ENCODE measurements around the gene EFNA1. TPM values are rescaled to one million over a fixed set of nuclear protein-coding genes. Genes with fewer than 3 reads are reported as not detected.

EFNA1 gene
- total RNA-seq, 1 experiment from 2014 or later = 19.7 TPM

DNA sequence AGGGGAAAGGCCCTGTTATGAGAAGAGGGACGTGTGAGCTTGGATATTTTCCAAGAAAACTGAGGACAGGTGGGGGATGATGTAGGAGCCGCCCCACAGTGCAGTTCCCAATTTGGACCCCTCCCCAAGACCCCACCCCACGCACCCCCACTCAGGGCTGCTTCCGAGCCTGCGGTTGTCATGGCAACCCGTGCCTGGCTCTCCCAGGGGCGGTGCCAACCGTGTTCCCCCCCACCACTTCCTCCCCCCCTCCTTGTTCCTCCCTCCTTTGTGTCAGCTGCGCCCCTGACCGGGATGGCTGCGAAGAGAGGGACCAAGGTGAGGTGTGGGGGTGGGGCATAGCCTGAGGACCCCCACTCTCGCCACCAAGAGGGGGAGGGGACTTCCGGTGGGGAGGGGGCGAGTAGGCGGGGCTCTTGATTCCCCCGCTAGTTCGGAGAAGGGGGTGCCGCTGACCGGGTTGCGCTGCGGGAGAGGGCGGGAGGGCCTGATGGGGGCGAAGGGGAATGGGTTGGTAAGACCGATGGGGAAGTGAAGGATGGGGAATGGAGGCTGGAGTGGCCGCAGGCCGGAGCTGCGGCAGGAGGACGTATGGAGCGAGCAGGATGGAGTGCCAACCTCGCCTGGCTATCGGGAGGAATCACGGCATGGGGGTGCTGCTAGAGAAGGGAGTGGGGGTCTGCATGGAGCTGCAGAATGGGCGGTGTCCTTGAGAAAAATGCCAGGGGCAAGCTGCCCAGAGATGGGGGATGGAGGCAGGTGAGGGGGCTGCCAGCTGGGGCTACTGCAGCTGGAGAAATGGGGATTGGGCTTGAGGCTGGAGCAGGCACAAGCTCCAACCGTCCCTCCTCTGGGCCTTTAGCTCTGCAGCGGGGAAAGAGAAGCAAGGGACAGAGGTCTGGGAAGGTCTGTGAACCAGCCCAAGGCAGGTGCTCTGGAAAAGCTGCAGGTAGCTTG, 46.9 kb downstream of the EFNA1 start:
- RAD21 ChIA-PET (ENCODE audit: low non-redundant PET in 1 of 2, low total read pairs in 2 of 2, uncharacterized antibody in 2 of 2, unreplicated experiment in 2 of 2) = no interaction called here

More for the DNA sequence above, 46.9 kb downstream of the EFNA1 start:
- peak overlapping the region; percentile 76 for H3K4me2 ChIP-seq (ENCODE audit: low read length)
- peak overlapping the region; percentile 84 to 97 for H3K4me3 ChIP-seq (replicated peaks in 1 of 2; ENCODE audit: low read depth in 1 of 2, low read length in 2 of 2)
- no peaks in the 10 kb centered on the region for H3K9me2 ChIP-seq (ENCODE audit: insufficient read depth)
- H3K79me2 ChIP-seq (ENCODE audit: insufficient read depth, low read length) = peaks cover 25% of the 10 kb centered on the region
- H3K36me3 ChIP-seq (ENCODE audit: control insufficient read depth in 1 of 2, insufficient read depth in 2 of 2, low read length in 2 of 2) = peaks cover 2 to 6% of the 10 kb centered on the region in 2 experiments; a peak in 2 of 4 replicates
- no TSS peak for BruUV-seq (replicated peaks)
- ATAC-seq = no peak
- H3K27me3 ChIP-seq (ENCODE audit: insufficient read depth, low read length) = no peaks in the 10 kb centered on the region
- no peak for DNase-seq (ENCODE audit: low read depth, low spot score)
- H3K27ac ChIP-seq (ENCODE audit: low read depth, low read length) = peak overlapping the region; percentile 76; the same call in 1 of the 2 replicates
- peak overlapping the region; percentile 66 for H2AFZ ChIP-seq (ENCODE audit: low read depth, low read length, poor library complexity, severe bottlenecking)
- intact Hi-C loops (cut with micrococcal nuclease) = loop anchor here (10.0 kb wide), 1 partner anchor 150 kb away; the partner anchor contains the start of gene RUSC1
- TF ChIP-seq JUND (IDR thresholded peaks at IDR 0.05) (no peak), CEBPB (IDR thresholded peaks at IDR 0.05; ENCODE audit: low read depth) (no peak), FOSL1 (IDR thresholded peaks at IDR 0.05; ENCODE audit: low read depth) (no peak), POLR2A (IDR thresholded peaks at IDR 0.05; ENCODE audit: borderline replicate concordance, extremely low read depth, insufficient read depth, insufficient read length) (no peak), EGR1 (IDR thresholded peaks at IDR 0.05; ENCODE audit: low read depth) (no peak), ZFX (IDR thresholded peaks at IDR 0.05) (no peak), YY1 (IDR thresholded peaks at IDR 0.05; ENCODE audit: extremely low read depth, insufficient replicate concordance, low read depth, low read length) (no peak), SIN3A (IDR thresholded peaks at IDR 0.05; ENCODE audit: low read depth) (no peak), EZH2phosphoT487 (IDR thresholded peaks at IDR 0.05; ENCODE audit: borderline replicate concordance) (no peak), SRF (IDR thresholded peaks at IDR 0.05; ENCODE audit: low read depth) (no peak), EZH2 (IDR thresholded peaks at IDR 0.05) (no peak), ELF1 (IDR thresholded peaks at IDR 0.05; ENCODE audit: borderline replicate concordance, low read depth) (no peak), SP1 (IDR thresholded peaks at IDR 0.05; ENCODE audit: low read depth) (no peak), CBX3 (IDR thresholded peaks at IDR 0.05; ENCODE audit: low read depth) (no peak)
- TF ChIP-seq, protein P1, sequence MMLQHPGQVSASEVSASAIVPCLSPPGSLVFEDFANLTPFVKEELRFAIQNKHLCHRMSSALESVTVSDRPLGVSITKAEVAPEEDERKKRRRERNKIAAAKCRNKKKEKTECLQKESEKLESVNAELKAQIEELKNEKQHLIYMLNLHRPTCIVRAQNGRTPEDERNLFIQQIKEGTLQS (IDR thresholded peaks at IDR 0.05) = no peak
- TF ChIP-seq, protein P2, sequence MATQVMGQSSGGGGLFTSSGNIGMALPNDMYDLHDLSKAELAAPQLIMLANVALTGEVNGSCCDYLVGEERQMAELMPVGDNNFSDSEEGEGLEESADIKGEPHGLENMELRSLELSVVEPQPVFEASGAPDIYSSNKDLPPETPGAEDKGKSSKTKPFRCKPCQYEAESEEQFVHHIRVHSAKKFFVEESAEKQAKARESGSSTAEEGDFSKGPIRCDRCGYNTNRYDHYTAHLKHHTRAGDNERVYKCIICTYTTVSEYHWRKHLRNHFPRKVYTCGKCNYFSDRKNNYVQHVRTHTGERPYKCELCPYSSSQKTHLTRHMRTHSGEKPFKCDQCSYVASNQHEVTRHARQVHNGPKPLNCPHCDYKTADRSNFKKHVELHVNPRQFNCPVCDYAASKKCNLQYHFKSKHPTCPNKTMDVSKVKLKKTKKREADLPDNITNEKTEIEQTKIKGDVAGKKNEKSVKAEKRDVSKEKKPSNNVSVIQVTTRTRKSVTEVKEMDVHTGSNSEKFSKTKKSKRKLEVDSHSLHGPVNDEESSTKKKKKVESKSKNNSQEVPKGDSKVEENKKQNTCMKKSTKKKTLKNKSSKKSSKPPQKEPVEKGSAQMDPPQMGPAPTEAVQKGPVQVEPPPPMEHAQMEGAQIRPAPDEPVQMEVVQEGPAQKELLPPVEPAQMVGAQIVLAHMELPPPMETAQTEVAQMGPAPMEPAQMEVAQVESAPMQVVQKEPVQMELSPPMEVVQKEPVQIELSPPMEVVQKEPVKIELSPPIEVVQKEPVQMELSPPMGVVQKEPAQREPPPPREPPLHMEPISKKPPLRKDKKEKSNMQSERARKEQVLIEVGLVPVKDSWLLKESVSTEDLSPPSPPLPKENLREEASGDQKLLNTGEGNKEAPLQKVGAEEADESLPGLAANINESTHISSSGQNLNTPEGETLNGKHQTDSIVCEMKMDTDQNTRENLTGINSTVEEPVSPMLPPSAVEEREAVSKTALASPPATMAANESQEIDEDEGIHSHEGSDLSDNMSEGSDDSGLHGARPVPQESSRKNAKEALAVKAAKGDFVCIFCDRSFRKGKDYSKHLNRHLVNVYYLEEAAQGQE (IDR thresholded peaks at IDR 0.05; ENCODE audit: low read depth) = no peak
- TF ChIP-seq, protein P3, sequence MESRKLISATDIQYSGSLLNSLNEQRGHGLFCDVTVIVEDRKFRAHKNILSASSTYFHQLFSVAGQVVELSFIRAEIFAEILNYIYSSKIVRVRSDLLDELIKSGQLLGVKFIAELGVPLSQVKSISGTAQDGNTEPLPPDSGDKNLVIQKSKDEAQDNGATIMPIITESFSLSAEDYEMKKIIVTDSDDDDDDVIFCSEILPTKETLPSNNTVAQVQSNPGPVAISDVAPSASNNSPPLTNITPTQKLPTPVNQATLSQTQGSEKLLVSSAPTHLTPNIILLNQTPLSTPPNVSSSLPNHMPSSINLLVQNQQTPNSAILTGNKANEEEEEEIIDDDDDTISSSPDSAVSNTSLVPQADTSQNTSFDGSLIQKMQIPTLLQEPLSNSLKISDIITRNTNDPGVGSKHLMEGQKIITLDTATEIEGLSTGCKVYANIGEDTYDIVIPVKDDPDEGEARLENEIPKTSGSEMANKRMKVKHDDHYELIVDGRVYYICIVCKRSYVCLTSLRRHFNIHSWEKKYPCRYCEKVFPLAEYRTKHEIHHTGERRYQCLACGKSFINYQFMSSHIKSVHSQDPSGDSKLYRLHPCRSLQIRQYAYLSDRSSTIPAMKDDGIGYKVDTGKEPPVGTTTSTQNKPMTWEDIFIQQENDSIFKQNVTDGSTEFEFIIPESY (IDR thresholded peaks at IDR 0.05; ENCODE audit: extremely low read depth, insufficient replicate concordance, low read length) = no peak
- peak overlapping the region; percentile 87 for H3K9ac ChIP-seq (ENCODE audit: low read length)
- peaks cover 7 to 42% of the 10 kb centered on the region in 2 experiments; a peak in 3 of 4 replicates for H3K4me1 ChIP-seq (ENCODE audit: control insufficient read depth in 1 of 2, insufficient read depth in 2 of 2, low read length in 2 of 2)
- ChIA-PET POLR2A (interaction anchor here (1.5 to 2.5 kb wide), 3 partner anchors 19 to 51 kb away, joined by 4 to 15 read pairs (median 4); no protein-coding TSS in a partner anchor), CTCF (interaction anchor here (1.9 to 4.6 kb wide), 5 partner anchors 19 to 83 kb away, joined by 5 to 71 read pairs (median 9); no protein-coding TSS in a partner anchor)
- H3K9me3 ChIP-seq (ENCODE audit: control insufficient read depth in 1 of 2, insufficient read depth in 1 of 2, low read depth in 1 of 2, low read length in 2 of 2) = no peaks in the 10 kb centered on the region
- no peaks in the 10 kb centered on the region for H4K20me1 ChIP-seq (ENCODE audit: insufficient read depth)

Measured in HCT116 (cell line).